Pancreas (tissue), 10 donors: ENCODE results near the gene ASPDH. TPM values are rescaled to one million over a fixed set of nuclear protein-coding genes. Genes with fewer than 3 reads are reported as not detected.

Source experiments
- ATAC-seq, 4 donors: fragments of 200-7000 bp; cut with Tn5 transposase; one replicate each; pipeline versions ENCODE4 v1.8.0 to v1.9.1; 2020; ENCODE audit warnings: mild to moderate bottlenecking in 4 of 4, moderate library complexity in 4 of 4
- DNase-seq, 6 donors: peaks; one replicate each; pipeline ENCODE4 v3.0.0-alpha.2; 2020
- FAIRE-seq: peaks from 2 replicates; lab custom pipeline; 2012; peaks lifted over from hg19 to GRCh38; lab: Jason Lieb, UNC
- H3K27ac ChIP-seq, 4 donors: fragments of 200-600 bp; sonication (generic); 1 replicate in 3 of 4; 2 replicates in 1 of 4; pipeline versions ENCODE4 v1.5.0 to v1.8.0; 2020
- H3K27me3 ChIP-seq, 4 donors: fragments of 200-600 bp; one replicate each; pipeline ENCODE4 v1.8.0; 2021
- H3K36me3 ChIP-seq, 3 donors: fragments of 200-600 bp; sonication (generic) in 1 of 3; one replicate each; pipeline versions ENCODE4 v1.5.0 to v1.8.0; 2020 to 2021
- H3K4me1 ChIP-seq, 3 donors: fragments of 200-600 bp; one replicate each; pipeline ENCODE4 v1.8.0; 2021
- H3K4me3 ChIP-seq, 4 donors: fragments of 200-600 bp; sonication (generic) in 2 of 4; one replicate each; pipeline versions ENCODE4 v1.5.0 to v1.8.0; 2020 to 2021
- H3K9me3 ChIP-seq, 4 donors: fragments of 200-600 bp; one replicate each; pipeline ENCODE4 v1.8.0; 2021
- CTCF ChIP-seq, 4 donors: fragments of 200-600 bp; sonication (generic) in 3 of 4; IDR thresholded peaks; one replicate each; pipeline versions ENCODE4 v1.5.0 to v1.8.0; 2021; ENCODE audit warnings: antibody characterized with exemption in 4 of 4
- WGBS, 2 donors: extraction: QIAGEN DNeasy Blood & Tissue Kit; methylation state at CpG; one replicate each; pipeline ENCODE4 v1.1.7; 2013; 5-methylcytosine and 5-hydroxymethylcytosine counted together
- intact Hi-C, 3 donors: fragments of 100-400 bp; cut with DNase I; formaldehyde crosslinking; loops; one replicate each; pipeline versions ENCODE4 v1.11.1 to v1.14.2; 2022
- polyA plus RNA-seq, 2 donors: library from polyadenylated mRNA; stranded (reverse); fragments of 200-250 nt; gene quantifications; one replicate each; pipeline ENCODE4 v1.2.3, GENCODE V29; 2013
- total RNA-seq, 6 donors: library from RNA; stranded (reverse); fragmentation: NEBNext Ultra II Directional in 4 of 6; extraction: Animal tissue kit (Norgen Biotek cat#: 25700) in 4 of 6; gene quantifications; one replicate each; pipeline versions ENCODE4 v1.2.1 to v1.2.4, GENCODE V29; 2021 to 2023
- donor health status: healthy with polysubstance abuse.
- donor health status: DM: no; HTN: no; CAD: no; lungs with moderate emphysema.
- donor health status: DM: no; HTN: no; CAD: no.
- donor health status: control.
- donor health status: control.
- donor health status: Bipolar disorder and iron deficiency.
- donor health status: DM: yes; HTN: yes; CAD: no.
- donor health status: DM: no; HTN: no; CAD: no.
- donor health status: DM: no; HTN: no; CAD: no.
- donor health status: DM: yes; HTN: yes; CAD: no.

The ASPDH gene
- under 1 TPM in 2 of 6 donors, not detected in 4; 0.49 to 0.76 TPM for total RNA-seq
- polyA plus RNA-seq, result 1 to 10 TPM; 1.6 to 4.6 TPM

- Histone ChIP-seq H3K4me3 (no peak within 1 kb of the TSS), H3K27ac (no peak within 1 kb of the TSS), H3K27me3 (no peaks in the 10 kb centered on the region), H3K4me1 (no peaks in the 10 kb centered on the region), H3K36me3 (no peaks in the 10 kb centered on the region), H3K9me3 (no peaks in the 10 kb centered on the region)
- intact Hi-C loops, result no loop called here
- FAIRE-seq (no peak), ATAC-seq (no peak), DNase-seq (peak in 2 of 6 donors; percentile 57 to 58)
- 28 to 31% methylated on average over 14 to 22 of the region's 22 CpGs for WGBS, 2 donors
- TF ChIP-seq CTCF (IDR thresholded peaks at IDR 0.05), result no peak
Measured at GRCh38 chr19:50513746-50514345, at the start of gene ASPDH. Gene ASPDH (minus strand): TSS chr19:50513913. CDS start chr19:50513823, 90 bp downstream.

- Histone ChIP-seq H3K4me1 (no peaks in the 10 kb centered on the region), H3K4me3 (no peak overlapping the region), H3K36me3 (no peaks in the 10 kb centered on the region), H3K27ac (no peak overlapping the region), H3K9me3 (no peaks in the 10 kb centered on the region), H3K27me3 (peaks cover 0 to 7% (median 2%) of the 10 kb centered on the region in 4 donors)
- ATAC-seq (no peak), FAIRE-seq (no peak), DNase-seq (no peak)
- WGBS, 2 donors, result 55 to 58% methylated on average over 9 of the region's 9 CpGs
- intact Hi-C loops, result no loop called here
- TF ChIP-seq CTCF (IDR thresholded peaks at IDR 0.05), result no peak
Measured at GRCh38 chr19:50562996-50563395, 49.3 kb upstream of the ASPDH start.

- no peak for TF ChIP-seq CTCF (IDR thresholded peaks at IDR 0.05)
- Histone ChIP-seq H3K4me1 (no peaks in the 10 kb centered on the region), H3K4me3 (no peak overlapping the region), H3K36me3 (no peaks in the 10 kb centered on the region), H3K27ac (no peak overlapping the region), H3K9me3 (no peaks in the 10 kb centered on the region), H3K27me3 (peaks cover 0 to 8% (median 2%) of the 10 kb centered on the region in 4 donors)
- intact Hi-C loops, result no loop called here
- no peak for FAIRE-seq
- ATAC-seq, result no peak
- no peak for DNase-seq
- 19 to 32% methylated on average over 4 of the region's 4 CpGs for WGBS, 2 donors
Measured at GRCh38 chr19:50562329-50562728, 48.6 kb upstream of the ASPDH start.

GRCh38 chr19:50559636-50560035 lies 45.9 kb upstream of the ASPDH start:
- no peak for TF ChIP-seq CTCF (IDR thresholded peaks at IDR 0.05)
- WGBS, 2 donors, result 34 to 48% methylated on average over 10 of the region's 10 CpGs
- H3K4me1 ChIP-seq, result no peaks in the 10 kb centered on the region
- ATAC-seq, result no peak
- DNase-seq, result no peak
- peaks cover 0 to 9% (median 2%) of the 10 kb centered on the region in 4 donors for H3K27me3 ChIP-seq
- no peaks in the 10 kb centered on the region for H3K9me3 ChIP-seq
- no peak overlapping the region for H3K27ac ChIP-seq
- intact Hi-C loops, result no loop called here
- no peak for FAIRE-seq
- H3K4me3 ChIP-seq, result no peak overlapping the region
- no peaks in the 10 kb centered on the region for H3K36me3 ChIP-seq

GRCh38 chr19:50558449-50558848 lies 44.7 kb upstream of the ASPDH start:
- H3K27me3 ChIP-seq, result peaks cover 0 to 9% (median 2%) of the 10 kb centered on the region in 4 donors
- FAIRE-seq (no peak), ATAC-seq (no peak), DNase-seq (no peak)
- H3K9me3 ChIP-seq, result no peaks in the 10 kb centered on the region
- H3K36me3 ChIP-seq, result no peaks in the 10 kb centered on the region
- no peak overlapping the region for H3K27ac ChIP-seq
- H3K4me3 ChIP-seq, result no peak overlapping the region
- intact Hi-C loops, result no loop called here
- WGBS, 2 donors, result 69 to 82% methylated on average over 13 of the region's 13 CpGs
- no peaks in the 10 kb centered on the region for H3K4me1 ChIP-seq
- TF ChIP-seq CTCF (IDR thresholded peaks at IDR 0.05), result no peak
